ENCODE data around the gene CD300LF. TPM values are rescaled to one million over a fixed set of nuclear protein-coding genes. Genes with fewer than 3 reads are reported as not detected.
A peak's percentile ranks its signal among the peaks of the same experiment; 100 is the strongest.

Gene CD300LF
- total RNA-seq, 1 donor from 2014 or later: 38.0 TPM

DNA sequence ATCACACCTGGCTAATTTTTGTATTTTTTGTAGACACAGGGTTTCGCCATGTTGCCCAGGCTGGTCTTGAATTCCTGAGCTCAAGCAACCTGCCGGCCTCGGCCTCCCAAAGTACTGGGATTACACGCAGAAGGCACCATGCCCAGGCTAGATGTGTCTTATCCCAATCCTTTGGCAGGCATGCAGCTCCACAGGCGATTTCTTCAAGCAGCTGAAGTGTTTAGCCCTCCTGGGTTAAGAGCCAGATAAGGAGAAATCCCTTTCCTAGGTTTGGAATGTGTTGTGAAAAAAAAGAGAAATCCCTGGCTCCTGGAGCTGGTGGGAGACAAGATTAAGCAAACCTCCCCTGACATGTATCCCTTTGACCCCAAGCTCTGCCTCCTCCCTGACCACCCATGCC is 33.7 kb upstream of the CD300LF start:
- DNase-seq (no peak), ATAC-seq (no peak)
- Histone ChIP-seq H3K36me3 (no peaks in the 10 kb centered on the region), H3K4me3 (no peak overlapping the region), H3K27ac (peak overlapping the region; percentile 3), H3K9me3 (no peaks in the 10 kb centered on the region), H3K27me3 (no peaks in the 10 kb centered on the region), H3K4me1 (peaks cover 60% of the 10 kb centered on the region)
- TF ChIP-seq, protein P1, sequence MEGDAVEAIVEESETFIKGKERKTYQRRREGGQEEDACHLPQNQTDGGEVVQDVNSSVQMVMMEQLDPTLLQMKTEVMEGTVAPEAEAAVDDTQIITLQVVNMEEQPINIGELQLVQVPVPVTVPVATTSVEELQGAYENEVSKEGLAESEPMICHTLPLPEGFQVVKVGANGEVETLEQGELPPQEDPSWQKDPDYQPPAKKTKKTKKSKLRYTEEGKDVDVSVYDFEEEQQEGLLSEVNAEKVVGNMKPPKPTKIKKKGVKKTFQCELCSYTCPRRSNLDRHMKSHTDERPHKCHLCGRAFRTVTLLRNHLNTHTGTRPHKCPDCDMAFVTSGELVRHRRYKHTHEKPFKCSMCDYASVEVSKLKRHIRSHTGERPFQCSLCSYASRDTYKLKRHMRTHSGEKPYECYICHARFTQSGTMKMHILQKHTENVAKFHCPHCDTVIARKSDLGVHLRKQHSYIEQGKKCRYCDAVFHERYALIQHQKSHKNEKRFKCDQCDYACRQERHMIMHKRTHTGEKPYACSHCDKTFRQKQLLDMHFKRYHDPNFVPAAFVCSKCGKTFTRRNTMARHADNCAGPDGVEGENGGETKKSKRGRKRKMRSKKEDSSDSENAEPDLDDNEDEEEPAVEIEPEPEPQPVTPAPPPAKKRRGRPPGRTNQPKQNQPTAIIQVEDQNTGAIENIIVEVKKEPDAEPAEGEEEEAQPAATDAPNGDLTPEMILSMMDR (IDR thresholded peaks at IDR 0.05): no peak
- intact Hi-C loops (cut with DNase I): loop anchor here (10.0 kb wide), 1 partner anchor 118 kb away; no protein-coding TSS in a partner anchor

DNA sequence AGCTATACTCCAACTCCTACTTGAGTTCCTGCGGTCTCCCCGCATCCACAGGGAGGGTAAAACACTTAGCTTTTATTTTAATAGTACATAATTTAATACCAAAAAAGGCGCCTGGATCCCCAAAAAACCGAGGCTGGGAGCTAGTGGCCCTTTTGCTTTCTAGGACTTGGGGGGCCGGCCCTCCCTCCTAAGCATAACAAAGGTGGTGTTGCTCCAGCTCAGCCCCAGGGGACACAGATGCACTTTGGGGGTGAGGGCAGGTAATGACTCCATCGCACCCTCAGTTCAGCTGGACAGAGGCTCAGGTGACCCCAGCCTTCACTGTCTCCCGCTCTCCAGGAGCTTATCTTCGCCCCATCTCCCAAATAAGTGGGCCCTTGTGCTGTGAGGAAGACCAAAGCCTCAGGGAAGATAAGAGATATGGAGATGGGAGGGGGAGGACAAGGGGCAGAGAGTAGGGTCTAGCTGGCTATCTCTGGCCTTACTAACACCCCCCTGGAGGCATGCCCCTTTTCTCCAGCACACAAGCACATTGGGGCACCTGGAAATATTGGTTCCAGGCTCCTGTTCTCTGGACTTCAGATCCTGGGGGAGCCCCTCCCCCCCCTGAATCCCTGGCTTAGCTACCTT is 32.9 kb upstream of the CD300LF start:
- TF ChIP-seq, protein P1 (IDR thresholded peaks at IDR 0.05): no peak
- intact Hi-C loops (cut with DNase I): loop anchor here (10.0 kb wide), 1 partner anchor 119 kb away; no protein-coding TSS in a partner anchor
- Histone ChIP-seq H3K27ac (peak overlapping the region; percentile 6), H3K9me3 (no peaks in the 10 kb centered on the region), H3K4me3 (no peak overlapping the region), H3K4me1 (peaks cover 57% of the 10 kb centered on the region), H3K27me3 (peaks cover 3% of the 10 kb centered on the region), H3K36me3 (no peaks in the 10 kb centered on the region)
- DNase-seq (no peak), ATAC-seq (no peak)

DNA sequence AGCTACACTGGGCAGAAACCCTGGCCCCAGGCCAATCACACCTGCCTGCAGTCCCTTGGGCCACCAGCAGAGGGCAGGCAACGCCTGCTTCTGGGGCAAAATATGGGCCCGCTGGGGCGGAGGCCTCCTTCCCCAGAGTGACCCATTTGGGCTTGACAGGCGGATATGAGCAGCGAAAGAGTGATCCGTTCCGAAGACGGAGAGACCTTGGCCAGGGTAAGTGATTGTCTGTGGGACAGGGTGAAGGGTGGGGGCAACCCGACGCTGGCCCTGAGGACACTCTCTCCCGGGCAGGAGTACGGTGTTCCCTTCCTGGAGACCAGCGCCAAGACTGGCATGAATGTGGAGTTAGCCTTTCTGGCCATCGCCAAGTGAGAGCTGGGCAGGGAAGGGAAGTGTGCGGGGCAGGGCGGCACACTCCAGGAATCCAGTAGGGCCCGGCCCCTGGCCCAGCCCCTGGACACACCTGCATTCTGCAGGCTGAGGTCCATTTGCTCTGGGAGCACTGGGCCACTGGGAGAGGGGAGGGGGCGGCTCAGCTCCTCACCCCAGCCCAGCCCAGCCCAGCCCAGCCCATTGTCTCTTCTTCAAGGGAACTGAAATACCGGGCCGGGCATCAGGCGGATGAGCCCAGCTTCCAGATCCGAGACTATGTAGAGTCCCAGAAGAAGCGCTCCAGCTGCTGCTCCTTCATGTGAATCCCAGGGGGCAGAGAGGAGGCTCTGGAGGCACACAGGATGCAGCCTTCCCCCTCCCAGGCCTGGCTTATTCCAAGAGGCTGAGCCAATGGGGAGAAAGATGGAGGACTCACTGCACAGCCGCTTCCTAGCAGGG is 32.2 kb upstream of the CD300LF start:
- Histone ChIP-seq H3K9me3 (no peaks in the 10 kb centered on the region), H3K4me1 (peaks cover 53% of the 10 kb centered on the region), H3K27ac (no peak overlapping the region), H3K36me3 (no peaks in the 10 kb centered on the region), H3K27me3 (peaks cover 9% of the 10 kb centered on the region), H3K4me3 (peak overlapping the region; percentile 22)
- ATAC-seq (peak; percentile 73), DNase-seq (peak; percentile 93)
- TF ChIP-seq, protein P1 (IDR thresholded peaks at IDR 0.05): peak; percentile 100
- intact Hi-C loops (cut with DNase I): loop anchor here (10.0 kb wide), 1 partner anchor 120 kb away; no protein-coding TSS in a partner anchor

GRCh38 chr17:74744349-74744713 is 31.6 kb upstream of the CD300LF start:
- H3K4me1 ChIP-seq: peaks cover 50% of the 10 kb centered on the region
- intact Hi-C loops (cut with DNase I): loop anchor here (10.0 kb wide), 1 partner anchor 120 kb away; no protein-coding TSS in a partner anchor
- H3K27ac ChIP-seq: no peak overlapping the region
- ATAC-seq (no peak), DNase-seq (no peak)
- TF ChIP-seq, protein P1 (IDR thresholded peaks at IDR 0.05): no peak
- H3K4me3 ChIP-seq: no peak overlapping the region
- H3K27me3 ChIP-seq: peaks cover 13% of the 10 kb centered on the region
- H3K9me3 ChIP-seq: no peaks in the 10 kb centered on the region
- H3K36me3 ChIP-seq: no peaks in the 10 kb centered on the region

DNA sequence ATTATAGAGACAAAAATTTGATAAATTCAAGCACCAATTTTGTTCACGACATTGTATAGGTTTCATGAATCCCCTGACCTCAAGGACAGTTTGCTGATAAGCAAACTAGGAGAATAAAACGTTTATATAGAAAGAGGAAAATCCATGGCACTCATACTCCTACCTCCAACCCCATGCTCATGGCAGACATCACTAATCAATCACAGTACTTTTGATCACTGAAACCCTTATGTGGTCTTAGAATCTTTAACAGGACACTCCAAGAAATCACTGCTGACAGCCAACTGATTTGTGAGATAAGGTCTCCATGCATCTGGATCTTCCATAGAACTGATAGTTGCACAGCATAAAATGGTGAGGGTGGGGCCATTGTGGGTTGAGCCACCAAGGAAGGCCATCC is 31.0 kb upstream of the CD300LF start:
- H3K27me3 ChIP-seq: peaks cover 19% of the 10 kb centered on the region
- TF ChIP-seq, protein P1 (IDR thresholded peaks at IDR 0.05): no peak
- DNase-seq (no peak), ATAC-seq (no peak)
- H3K4me3 ChIP-seq: no peak overlapping the region
- no peaks in the 10 kb centered on the region for H3K9me3 ChIP-seq
- peaks cover 52% of the 10 kb centered on the region for H3K4me1 ChIP-seq
- H3K27ac ChIP-seq: no peak overlapping the region
- H3K36me3 ChIP-seq: no peaks in the 10 kb centered on the region
- intact Hi-C loops (cut with DNase I): loop anchor here (10.0 kb wide), 1 partner anchor 121 kb away; no protein-coding TSS in a partner anchor
